Myocyte (in vitro differentiated cells): ENCODE measurements around the gene PCNX1. TPM values are rescaled to one million over a fixed set of nuclear protein-coding genes. Genes with fewer than 3 reads are reported as not detected.
"Not testable (repeated sequence)": the region's sequence is repeated elsewhere in the genome, so short reads cannot be mapped to it uniquely, and the experiment has no call there.

Experiments
- DNase-seq: peaks from one replicate; pipeline ENCODE4 v3.0.0-alpha.2; 2012; ENCODE audit warnings: low read depth
- total RNA-seq: library from RNA; depleted of rRNA; stranded (reverse); fragments of >200 nt; gene quantifications from 2 replicates; pipeline ENCODE4 v1.2.3, GENCODE V29; 2014

The PCNX1 gene
- total RNA-seq, 1 donor from 2014 or later = 42.1 TPM

DNA sequence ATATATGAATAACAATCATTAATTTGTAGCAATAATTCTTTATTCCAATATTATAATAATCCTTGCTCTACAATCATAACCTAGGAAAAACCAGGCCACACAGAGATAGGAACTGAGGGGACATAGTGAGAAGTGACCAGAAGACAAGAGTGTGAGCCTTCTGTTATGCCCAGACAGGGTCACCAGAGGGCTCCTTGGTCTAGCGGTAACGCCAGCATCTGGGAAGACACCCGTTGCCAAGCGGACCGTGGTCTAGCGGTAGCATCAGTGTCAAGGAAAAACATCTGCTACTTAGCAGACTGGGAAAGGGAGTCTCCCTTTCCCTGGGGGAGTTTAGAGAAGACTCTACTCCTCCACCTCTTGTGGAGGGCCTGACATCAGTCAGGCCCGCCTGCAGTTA is 240.1 kb downstream of the PCNX1 start:
- DNase-seq = not testable (repeated sequence)

DNA sequence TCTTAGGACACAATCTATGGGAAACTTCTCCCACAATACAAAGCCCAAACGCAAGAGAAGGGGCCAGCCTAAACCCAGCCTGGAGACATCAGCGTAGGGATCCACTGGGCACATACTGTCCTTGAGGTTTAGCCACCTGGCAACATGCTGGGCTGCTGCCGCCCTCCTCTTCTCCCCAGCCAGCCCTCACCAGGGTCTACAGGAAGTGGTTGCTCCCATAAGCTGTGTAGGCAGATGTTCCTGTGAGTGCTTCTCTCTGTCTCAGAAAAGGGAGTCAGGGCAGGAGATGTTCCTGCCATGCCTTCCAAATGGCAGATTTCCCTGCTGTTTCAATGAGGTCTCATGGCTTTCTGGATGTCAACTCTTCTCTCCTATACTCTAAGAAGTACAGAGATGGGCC is 241.4 kb downstream of the PCNX1 start:
- no peak for DNase-seq

DNA sequence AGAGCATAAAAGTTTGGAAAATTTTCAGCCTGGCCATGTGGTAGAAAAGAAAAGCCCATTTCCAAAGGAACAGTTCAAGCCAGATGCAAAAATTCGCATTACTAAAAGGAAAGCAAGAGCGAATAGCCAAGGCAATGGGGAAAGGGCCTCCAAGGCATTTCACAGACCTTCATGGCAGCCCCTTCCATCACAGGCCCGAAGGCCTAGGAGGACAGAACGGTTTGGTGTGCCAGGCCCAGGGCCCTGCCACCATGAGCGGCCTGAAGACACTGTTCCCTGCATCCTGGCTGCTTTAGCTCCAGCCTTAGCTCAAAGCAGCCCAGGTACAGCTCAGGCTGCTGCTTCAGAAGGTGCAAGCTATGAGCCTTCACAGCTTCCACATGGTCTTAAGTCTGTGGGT is 243.5 kb downstream of the PCNX1 start:
- no peak for DNase-seq

DNA sequence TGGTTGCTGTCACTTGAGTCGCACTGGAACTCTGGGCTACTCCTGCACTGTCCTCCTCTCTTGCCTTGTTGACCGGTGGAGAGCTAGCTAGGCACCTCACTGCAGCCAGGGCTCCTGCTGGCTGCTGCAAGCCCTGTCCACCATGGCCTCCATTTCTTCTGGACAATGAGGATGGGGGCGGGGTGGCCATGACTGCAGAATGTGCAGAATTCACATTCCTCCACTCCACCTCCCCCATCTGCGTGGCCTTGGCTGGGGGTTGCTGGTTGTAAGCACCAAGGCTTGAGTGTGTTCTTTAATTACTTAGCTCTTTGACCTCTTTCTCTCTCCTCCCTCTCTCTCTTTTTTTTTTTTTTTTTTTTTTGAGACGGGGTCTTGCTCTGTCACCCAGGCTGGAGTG is 248.5 kb downstream of the PCNX1 start:
- no peak for DNase-seq

DNA sequence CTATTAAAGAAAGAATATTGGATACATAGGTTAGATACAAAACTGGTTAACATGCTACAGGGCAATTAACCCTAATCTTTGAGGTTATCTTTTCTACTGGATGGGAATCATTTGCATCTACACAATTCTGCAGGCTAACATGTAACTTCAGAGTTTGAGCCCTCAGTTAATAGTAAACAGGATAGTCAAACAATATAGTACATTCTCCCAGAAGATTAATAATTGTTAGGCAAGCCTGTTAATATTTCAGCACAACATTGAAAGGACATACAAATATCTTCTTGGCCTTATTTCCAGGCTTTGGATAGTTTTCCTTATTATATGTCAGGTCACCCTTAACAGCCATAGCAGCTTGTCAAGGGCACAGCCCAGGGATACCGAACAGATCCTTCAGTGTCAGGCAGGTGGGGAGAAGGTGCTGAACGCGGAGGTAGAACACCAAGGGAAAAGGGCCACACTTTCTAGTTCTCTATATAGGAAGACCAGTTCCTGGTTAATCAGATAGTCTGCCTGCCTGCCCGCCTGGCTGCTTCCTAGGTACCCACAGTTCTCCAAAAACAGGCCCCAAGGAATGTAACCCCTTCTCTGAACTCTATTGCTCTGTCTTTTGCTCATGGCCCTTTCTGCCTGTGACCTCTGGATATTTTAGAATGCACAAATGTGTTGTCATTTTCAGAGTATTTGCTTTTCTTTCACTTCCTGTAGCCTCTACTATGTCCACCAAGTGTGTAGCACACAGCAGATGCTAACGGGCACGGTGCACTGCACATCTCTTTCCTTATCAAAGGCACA is 256.0 kb downstream of the PCNX1 start:
- DNase-seq = no peak

DNA sequence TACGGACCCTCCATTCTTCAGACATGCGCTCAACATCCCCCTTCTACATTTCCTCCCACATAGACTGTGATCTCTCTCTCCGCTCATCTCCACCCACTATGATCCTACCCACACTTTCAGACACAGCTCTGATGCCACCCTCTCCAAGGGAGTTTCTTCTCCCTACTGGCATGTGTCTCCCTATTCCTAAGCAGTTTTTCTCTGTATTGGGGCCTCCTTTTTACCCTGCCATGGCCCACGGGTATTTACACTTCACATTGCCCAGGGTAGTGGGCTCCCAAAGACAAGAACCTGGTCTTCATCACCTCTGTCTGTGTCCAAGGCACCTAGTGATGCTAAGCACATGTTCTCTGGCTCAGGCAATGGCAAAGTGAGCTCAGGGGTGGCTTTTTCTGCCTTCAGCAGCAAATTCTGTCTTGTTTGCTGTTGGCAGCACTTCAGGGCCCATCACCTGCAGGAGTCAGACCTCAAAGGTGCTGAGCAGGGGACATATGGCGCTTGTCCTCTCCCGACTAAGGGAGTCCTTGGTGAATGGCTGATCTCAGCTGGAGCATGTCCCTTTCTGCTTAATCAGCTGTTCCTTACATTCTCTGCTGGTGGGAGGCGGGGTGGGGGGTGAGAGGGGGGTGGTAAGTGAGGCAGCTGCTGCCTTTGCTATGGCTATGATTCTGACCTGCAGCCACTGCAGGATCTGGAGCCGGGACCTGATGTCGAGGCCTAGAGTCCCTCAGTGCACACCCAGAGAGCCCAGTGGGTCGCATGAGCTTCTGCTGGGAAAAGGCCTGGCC is 256.8 kb downstream of the PCNX1 start:
- no peak for DNase-seq

Other genes with a start within 250 kb of the PCNX1 start
- 0.42 and 0.53 TPM in 2 replicates for gene MAP3K9, start 97.9 kb upstream of the PCNX1 start, total RNA-seq